H1 (cell line): ENCODE results near the gene NR2C2AP. TPM values are rescaled to one million over a fixed set of nuclear protein-coding genes. Genes with fewer than 3 reads are reported as not detected.

Source experiments
- ATF2 ChIP-seq: IDR thresholded peaks from 2 replicates; pipeline ENCODE4 v1.6.1; 2012; ENCODE audit warnings: low read length, inconsistent platforms
- BCL11A ChIP-seq, 2 experiments: IDR thresholded peaks; one replicate each; pipeline ENCODE4 v1.6.1; 2011; ENCODE audit warnings: low read depth in 2 of 2, low read length in 2 of 2, mild to moderate bottlenecking in 2 of 2
- CBX8 ChIP-seq: fragments of 300-800, 300-1000 bp; sonication (generic); IDR thresholded peaks from 2 replicates; pipeline ENCODE4 v1.7.1; 2016; ENCODE audit warnings: low read depth, low read length, borderline replicate concordance
- CHD7 ChIP-seq: fragments of 300-600 bp; sonication (generic); IDR thresholded peaks from 2 replicates; pipeline ENCODE4 v1.7.1; 2012; ENCODE audit warnings: low read length, moderate library complexity, mild to moderate bottlenecking, inconsistent platforms; ENCODE audit not compliant: insufficient replicate concordance
- CREB1 ChIP-seq: IDR thresholded peaks from 2 replicates; pipeline ENCODE4 v1.6.1; 2012; ENCODE audit warnings: inconsistent platforms
- POLR2A ChIP-seq, 2 experiments: IDR thresholded peaks; 1 replicate in 1 of 2; 2 replicates in 1 of 2; pipeline ENCODE4 v1.6.1; 2011; ENCODE audit warnings: low read depth in 2 of 2, low read length in 2 of 2, mild to moderate bottlenecking in 2 of 2; ENCODE audit errors: control extremely low read depth in 1 of 2
- SUZ12 ChIP-seq: fragments of 200-600 bp; sonication (generic); IDR thresholded peaks from 2 replicates; pipeline ENCODE4 v1.6.1; 2012; ENCODE audit warnings: mild to moderate bottlenecking, inconsistent platforms, low read length, moderate library complexity, mixed read lengths
- polyA plus RNA-seq, 7 experiments: library from polyadenylated mRNA; depleted of rRNA in 3 of 7; stranded (reverse) in 5 of 7; unstranded in 2 of 7; fragments of >200 nt in 5 of 7; fragments of 200-250 nt in 2 of 7; gene quantifications; 1 replicate in 5 of 7; 2 replicates in 1 of 7; 4 replicates in 1 of 7; pipeline versions ENCODE4 v1.2.1 to v1.2.3, GENCODE V29; 2011 to 2013; ENCODE audit warnings: missing spikeins in 2 of 7, mixed read lengths in 2 of 7
- total RNA-seq: library from RNA; stranded (reverse); fragmentation: NEBNext Ultra II Directional; extraction: Animal tissue kit (Norgen Biotek cat#: 25700); gene quantifications from 2 replicates; pipeline ENCODE4 v1.2.1, GENCODE V29; 2021

NR2C2AP gene
- total and polyA plus RNA-seq, 2 of the 8 experiments (the other 6 are each of a cell fraction or from before 2014, with no cell fraction given) = 16.4 to 20.5 TPM

- no peak for TF ChIP-seq CHD7
- no peak for TF ChIP-seq POLR2A (IDR thresholded peaks at IDR 0.05; ENCODE audit: control extremely low read depth in 1 of 2, low read depth in 2 of 2, low read length in 2 of 2)
- TF ChIP-seq CBX8 = no peak
- TF ChIP-seq CREB1 = no peak
- no peak for TF ChIP-seq ATF2
- TF ChIP-seq BCL11A (IDR thresholded peaks at IDR 0.05; ENCODE audit: low read depth in 2 of 2, low read length in 2 of 2) = no peak
- TF ChIP-seq SUZ12 = no peak
These were observed 12.6 kb upstream of the NR2C2AP start (continued) for GRCh38 chr19:19215792-19216191.
